ENCODE data around the gene GAB2. TPM values are rescaled to one million over a fixed set of nuclear protein-coding genes. Genes with fewer than 3 reads are reported as not detected.

GAB2 gene
- total RNA-seq, 1 donor from 2014 or later = 20.9 TPM

GRCh38 chr11:78207532-78208256 is 209.9 kb downstream of the GAB2 start:
- no peak for DNase-seq (ENCODE audit: low spot score)

GRCh38 chr11:78205691-78206090 is 211.9 kb downstream of the GAB2 start:
- no peak for DNase-seq (ENCODE audit: low spot score)

- no peak for DNase-seq (ENCODE audit: low spot score)
Observed at GRCh38 chr11:78205256-78205655, 212.4 kb downstream of the GAB2 start.

GRCh38 chr11:78203184-78203583 is 214.4 kb downstream of the GAB2 start:
- no peak for DNase-seq (ENCODE audit: low spot score)

- DNase-seq (ENCODE audit: low spot score) = no peak
Observed at GRCh38 chr11:78202733-78203167, 214.9 kb downstream of the GAB2 start.

- no peak for DNase-seq (ENCODE audit: low spot score)
Observed at GRCh38 chr11:78201096-78201818, 216.4 kb downstream of the GAB2 start.

GRCh38 chr11:78200553-78200952 is 217.1 kb downstream of the GAB2 start:
- DNase-seq (ENCODE audit: low spot score) = no peak

GRCh38 chr11:78200061-78200460 is 217.6 kb downstream of the GAB2 start:
- DNase-seq (ENCODE audit: low spot score) = no peak

- DNase-seq (ENCODE audit: low spot score) = no peak
Observed at GRCh38 chr11:78199653-78200015, 218.0 kb downstream of the GAB2 start.

- DNase-seq (ENCODE audit: low spot score) = no peak
Observed at GRCh38 chr11:78199015-78199652, 218.5 kb downstream of the GAB2 start.

- no peak for DNase-seq (ENCODE audit: low spot score)
Observed at GRCh38 chr11:78197816-78198215, 219.8 kb downstream of the GAB2 start.

GRCh38 chr11:78196661-78197091 is 220.9 kb downstream of the GAB2 start:
- no peak for DNase-seq (ENCODE audit: low spot score)

GRCh38 chr11:78195917-78196560 is 221.6 kb downstream of the GAB2 start:
- no peak for DNase-seq (ENCODE audit: low spot score)

GRCh38 chr11:78194490-78194889 is 223.1 kb downstream of the GAB2 start:
- no peak for DNase-seq (ENCODE audit: low spot score)

GRCh38 chr11:78193806-78194205 is 223.8 kb downstream of the GAB2 start:
- DNase-seq (ENCODE audit: low spot score) = no peak

- DNase-seq (ENCODE audit: low spot score) = no peak
Observed at GRCh38 chr11:78192911-78193351, 224.7 kb downstream of the GAB2 start.

GRCh38 chr11:78192223-78192719 is 225.3 kb downstream of the GAB2 start:
- DNase-seq (ENCODE audit: low spot score) = no peak

GRCh38 chr11:78190871-78191538 is 226.6 kb downstream of the GAB2 start:
- DNase-seq (ENCODE audit: low spot score) = no peak

GRCh38 chr11:78190374-78190773 is 227.2 kb downstream of the GAB2 start:
- DNase-seq (ENCODE audit: low spot score) = no peak

GRCh38 chr11:78189851-78190250 is 227.8 kb downstream of the GAB2 start:
- no peak for DNase-seq (ENCODE audit: low spot score)

GRCh38 chr11:78189174-78189724 is 228.4 kb downstream of the GAB2 start:
- DNase-seq (ENCODE audit: low spot score) = no peak

Data from ureter (tissue), 1 donor.